Panc1 (cell line): ENCODE measurements around the gene SEC24A. TPM values are rescaled to one million over a fixed set of nuclear protein-coding genes. Genes with fewer than 3 reads are reported as not detected.

Experiments
- ATAC-seq: fragments of 200-7000 bp; cut with Tn5 transposase; 2 replicates; pipeline ENCODE4 v1.9.1; 2020; ENCODE audit warnings: mild to moderate bottlenecking, moderate library complexity
- BruUV-seq: library from RNA; stranded (reverse); fragments of 400-500 nt; replicated peaks from 2 replicates; lab custom pipeline; 2021; lab: Mats Ljungman, UMichigan
- CTCF ChIA-PET: fragments of 300-600 bp; sonication (Branson Sonifier 250); formaldehyde crosslinking; loops from one replicate; lab custom pipeline; 2022; ENCODE audit warnings: antibody characterized with exemption; lab: Charles Lee
- POLR2A ChIA-PET: fragments of 300-600 bp; sonication (Branson Sonifier 250); formaldehyde crosslinking; loops from one replicate; lab custom pipeline; 2022; ENCODE audit warnings: antibody characterized with exemption; lab: Charles Lee
- DNase-seq: peaks from one replicate; pipeline ENCODE4 v3.0.0-alpha.2; 2010; ENCODE audit warnings: low read depth, low spot score
- H3K27ac ChIP-seq: 2 replicates; pipeline ENCODE4 v1.5.1; 2011; ENCODE audit warnings: mild to moderate bottlenecking, low read length, inconsistent platforms
- H3K27me3 ChIP-seq: fragments of 200-500 bp; sonication (Bioruptor generic); 2 replicates; pipeline ENCODE4 v1.6.0; 2014; ENCODE audit warnings: low read length, inconsistent platforms; ENCODE audit not compliant: control insufficient read depth, insufficient read depth
- H3K36me3 ChIP-seq: fragments of 200-500 bp; sonication (Bioruptor generic); 2 replicates; pipeline ENCODE4 v1.5.1; 2014; ENCODE audit warnings: inconsistent platforms, mild to moderate bottlenecking, low read length, moderate library complexity; ENCODE audit not compliant: control insufficient read depth, insufficient read depth
- H3K4me1 ChIP-seq: 2 replicates; pipeline ENCODE4 v1.5.1; 2011; ENCODE audit warnings: inconsistent platforms, mild to moderate bottlenecking, low read length, moderate library complexity; ENCODE audit not compliant: control insufficient read depth, insufficient read depth
- H3K4me3 ChIP-seq, 2 experiments: 2 replicates each; pipeline ENCODE4 v1.5.1; 2011 to 2012; ENCODE audit warnings: low read depth in 2 of 2, low read length in 2 of 2, mild to moderate bottlenecking in 2 of 2, inconsistent platforms in 1 of 2, moderate library complexity in 1 of 2
- H3K9me3 ChIP-seq: fragments of 200-500 bp; sonication (Bioruptor generic); 2 replicates; pipeline ENCODE4 v1.5.1; 2014; ENCODE audit warnings: low read depth, mild to moderate bottlenecking, inconsistent platforms, low read length, moderate library complexity; ENCODE audit not compliant: control insufficient read depth, insufficient read depth
- POLR2AphosphoS5 ChIP-seq: IDR thresholded peaks from 2 replicates; pipeline ENCODE4 v1.6.1; 2012; ENCODE audit warnings: mild to moderate bottlenecking, low read depth, low read length, moderate library complexity
- SIN3A ChIP-seq: IDR thresholded peaks from 2 replicates; pipeline ENCODE4 v1.6.1; 2012; ENCODE audit warnings: low read depth, mild to moderate bottlenecking, low read length, moderate library complexity, borderline replicate concordance; ENCODE audit not compliant: insufficient read depth
- TCF7L2 ChIP-seq: IDR thresholded peaks from 2 replicates; pipeline ENCODE4 v1.6.1; 2011; ENCODE audit warnings: mild to moderate bottlenecking, low read depth, low read length, inconsistent platforms
- in situ Hi-C: cut with HindIII; loops from 2 replicates; pipeline ENCODE4 v1.10.0; 2016; ENCODE audit warnings: low sequenced_read_pairs, low pct_unique_long_range_greater_than_20kb
- intact Hi-C: fragments of 100-400 bp; cut with micrococcal nuclease; formaldehyde crosslinking; loops from one replicate; pipeline ENCODE4 v1.10.0; 2022; ENCODE audit not compliant: unreplicated experiment
- total RNA-seq: library from RNA; stranded (reverse); gene quantifications from one replicate; pipeline ENCODE4 v1.2.1, GENCODE V29; 2021; ENCODE audit not compliant: unreplicated experiment
- TF ChIP-seq, protein P1 (sequence below): fragments of 450-650 bp; IDR thresholded peaks from 2 replicates; pipeline ENCODE4 v1.5.1; 2017; ENCODE audit warnings: mild to moderate bottlenecking
- TF ChIP-seq, protein P2 (sequence below), 2 experiments: IDR thresholded peaks; 2 replicates each; pipeline ENCODE4 v1.6.1; 2011 to 2012; ENCODE audit warnings: low read depth in 2 of 2, control low read depth in 1 of 2, low read length in 1 of 2, mild to moderate bottlenecking in 1 of 2, moderate library complexity in 1 of 2; ENCODE audit not compliant: insufficient read depth in 1 of 2

The SEC24A gene
- total RNA-seq, 1 experiment from 2014 or later, result 22.7 TPM

DNA sequence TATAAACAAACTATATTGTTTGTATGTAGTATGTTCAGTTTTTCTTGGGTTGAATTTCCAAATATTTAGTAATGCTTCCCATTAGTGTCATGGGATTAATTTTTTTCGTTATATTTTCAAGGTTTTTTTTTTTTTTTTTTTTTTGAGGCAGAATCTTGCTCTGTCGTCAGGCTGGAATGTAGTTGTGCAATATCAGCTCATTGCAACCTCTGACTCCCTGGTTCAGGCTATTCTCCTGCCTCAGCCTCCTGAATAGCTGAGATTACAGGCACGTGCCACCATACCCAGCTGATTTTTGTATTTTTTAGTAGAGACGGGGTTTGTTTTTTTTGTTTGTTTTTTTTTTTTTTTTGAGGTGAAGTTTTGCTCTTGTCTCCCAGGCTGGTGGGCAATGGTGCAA is 120.6 kb downstream of the SEC24A start:
- H3K27ac ChIP-seq, result no peak overlapping the region
- no peaks in the 10 kb centered on the region for H3K9me3 ChIP-seq
- BruUV-seq, result no TSS peak
- no peak for DNase-seq
- H3K27me3 ChIP-seq, result no peaks in the 10 kb centered on the region
- ChIA-PET CTCF (no interaction called here), POLR2A (interaction anchor here (0.6 kb wide), 1 partner anchor 78 kb away, joined by 3 read pairs; no protein-coding TSS in a partner anchor)
- H3K4me1 ChIP-seq, result no peaks in the 10 kb centered on the region
- TF ChIP-seq SIN3A (no peak), TCF7L2 (no peak), POLR2AphosphoS5 (no peak)
- TF ChIP-seq, protein P1, sequence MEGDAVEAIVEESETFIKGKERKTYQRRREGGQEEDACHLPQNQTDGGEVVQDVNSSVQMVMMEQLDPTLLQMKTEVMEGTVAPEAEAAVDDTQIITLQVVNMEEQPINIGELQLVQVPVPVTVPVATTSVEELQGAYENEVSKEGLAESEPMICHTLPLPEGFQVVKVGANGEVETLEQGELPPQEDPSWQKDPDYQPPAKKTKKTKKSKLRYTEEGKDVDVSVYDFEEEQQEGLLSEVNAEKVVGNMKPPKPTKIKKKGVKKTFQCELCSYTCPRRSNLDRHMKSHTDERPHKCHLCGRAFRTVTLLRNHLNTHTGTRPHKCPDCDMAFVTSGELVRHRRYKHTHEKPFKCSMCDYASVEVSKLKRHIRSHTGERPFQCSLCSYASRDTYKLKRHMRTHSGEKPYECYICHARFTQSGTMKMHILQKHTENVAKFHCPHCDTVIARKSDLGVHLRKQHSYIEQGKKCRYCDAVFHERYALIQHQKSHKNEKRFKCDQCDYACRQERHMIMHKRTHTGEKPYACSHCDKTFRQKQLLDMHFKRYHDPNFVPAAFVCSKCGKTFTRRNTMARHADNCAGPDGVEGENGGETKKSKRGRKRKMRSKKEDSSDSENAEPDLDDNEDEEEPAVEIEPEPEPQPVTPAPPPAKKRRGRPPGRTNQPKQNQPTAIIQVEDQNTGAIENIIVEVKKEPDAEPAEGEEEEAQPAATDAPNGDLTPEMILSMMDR, result no peak
- TF ChIP-seq, protein P2, sequence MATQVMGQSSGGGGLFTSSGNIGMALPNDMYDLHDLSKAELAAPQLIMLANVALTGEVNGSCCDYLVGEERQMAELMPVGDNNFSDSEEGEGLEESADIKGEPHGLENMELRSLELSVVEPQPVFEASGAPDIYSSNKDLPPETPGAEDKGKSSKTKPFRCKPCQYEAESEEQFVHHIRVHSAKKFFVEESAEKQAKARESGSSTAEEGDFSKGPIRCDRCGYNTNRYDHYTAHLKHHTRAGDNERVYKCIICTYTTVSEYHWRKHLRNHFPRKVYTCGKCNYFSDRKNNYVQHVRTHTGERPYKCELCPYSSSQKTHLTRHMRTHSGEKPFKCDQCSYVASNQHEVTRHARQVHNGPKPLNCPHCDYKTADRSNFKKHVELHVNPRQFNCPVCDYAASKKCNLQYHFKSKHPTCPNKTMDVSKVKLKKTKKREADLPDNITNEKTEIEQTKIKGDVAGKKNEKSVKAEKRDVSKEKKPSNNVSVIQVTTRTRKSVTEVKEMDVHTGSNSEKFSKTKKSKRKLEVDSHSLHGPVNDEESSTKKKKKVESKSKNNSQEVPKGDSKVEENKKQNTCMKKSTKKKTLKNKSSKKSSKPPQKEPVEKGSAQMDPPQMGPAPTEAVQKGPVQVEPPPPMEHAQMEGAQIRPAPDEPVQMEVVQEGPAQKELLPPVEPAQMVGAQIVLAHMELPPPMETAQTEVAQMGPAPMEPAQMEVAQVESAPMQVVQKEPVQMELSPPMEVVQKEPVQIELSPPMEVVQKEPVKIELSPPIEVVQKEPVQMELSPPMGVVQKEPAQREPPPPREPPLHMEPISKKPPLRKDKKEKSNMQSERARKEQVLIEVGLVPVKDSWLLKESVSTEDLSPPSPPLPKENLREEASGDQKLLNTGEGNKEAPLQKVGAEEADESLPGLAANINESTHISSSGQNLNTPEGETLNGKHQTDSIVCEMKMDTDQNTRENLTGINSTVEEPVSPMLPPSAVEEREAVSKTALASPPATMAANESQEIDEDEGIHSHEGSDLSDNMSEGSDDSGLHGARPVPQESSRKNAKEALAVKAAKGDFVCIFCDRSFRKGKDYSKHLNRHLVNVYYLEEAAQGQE (IDR thresholded peaks at IDR 0.05; ENCODE audit: insufficient read depth in 1 of 2, low read depth in 2 of 2, low read length in 1 of 2), result no peak
- peaks cover 29% of the 10 kb centered on the region for H3K36me3 ChIP-seq
- intact Hi-C loops, result no loop called here
- ATAC-seq, result no peak
- no peak overlapping the region for H3K4me3 ChIP-seq
- in situ Hi-C loops, result no loop called here

DNA sequence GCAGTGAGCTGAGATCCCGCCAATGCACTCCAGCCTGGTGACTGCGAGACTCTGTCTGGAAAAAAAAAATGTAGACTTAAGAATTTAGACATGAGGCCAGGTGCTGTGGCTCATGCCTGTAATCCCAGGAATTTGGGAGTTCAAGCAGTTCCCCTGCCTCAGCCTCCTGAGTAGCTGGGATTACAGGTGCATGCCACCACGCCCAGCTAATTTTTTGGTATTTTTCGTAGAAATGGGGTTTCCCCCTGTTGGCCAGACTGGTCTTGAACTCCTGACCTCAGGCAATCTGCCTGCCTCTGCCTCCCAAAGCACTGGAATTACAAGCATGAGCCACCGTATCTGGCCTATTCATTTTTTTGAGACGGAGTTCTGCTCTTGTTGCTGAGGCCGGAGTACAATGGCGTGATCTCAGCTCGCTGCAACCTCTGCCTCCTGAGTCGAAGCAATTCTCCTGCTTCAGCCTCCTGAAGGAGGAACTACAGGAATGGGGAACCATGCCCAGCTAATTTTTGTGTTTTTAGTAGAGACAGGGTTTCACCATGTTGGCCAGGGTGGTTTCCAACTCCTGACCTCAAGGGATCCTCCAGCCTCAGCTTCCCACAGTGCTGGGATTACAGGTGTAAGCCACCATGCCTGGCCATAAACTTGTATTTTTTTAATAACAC is 124.0 kb downstream of the SEC24A start:
- H3K36me3 ChIP-seq, result peaks cover 18% of the 10 kb centered on the region
- intact Hi-C loops (no loop called here), in situ Hi-C loops (loop anchor here (5.0 kb wide), 1 partner anchor 60 kb away; no protein-coding TSS in a partner anchor)

More for the DNA sequence above, 124.0 kb downstream of the SEC24A start:
- no peaks in the 10 kb centered on the region for H3K4me1 ChIP-seq
- DNase-seq, result no peak
- no peaks in the 10 kb centered on the region for H3K27me3 ChIP-seq
- H3K4me3 ChIP-seq, result no peak overlapping the region
- H3K27ac ChIP-seq, result no peak overlapping the region
- BruUV-seq, result no TSS peak
- ChIA-PET POLR2A (interaction anchor here (0.6 kb wide), 1 partner anchor 62 kb away, joined by 5 read pairs; no protein-coding TSS in a partner anchor), CTCF (no interaction called here)
- H3K9me3 ChIP-seq, result no peaks in the 10 kb centered on the region
- no peak for ATAC-seq
- TF ChIP-seq, protein P2 (IDR thresholded peaks at IDR 0.05; ENCODE audit: insufficient read depth in 1 of 2, low read depth in 2 of 2, low read length in 1 of 2), result no peak
- TF ChIP-seq TCF7L2 (no peak), SIN3A (no peak), POLR2AphosphoS5 (no peak)
- TF ChIP-seq, protein P1, result no peak
